NCI-H2196 (cell line): ENCODE results near the gene DNAJC7.

Experiments
- DNase-seq: peaks from one replicate; lab custom pipeline; 2025; ENCODE audit not compliant: unreplicated experiment; lab: John Stamatoyannopoulos, UW

The DNAJC7 gene

GRCh38 chr17:41928693-41929251, 88.5 kb downstream of the DNAJC7 start:
- no peak for DNase-seq
